Central memory CD8-positive, alpha-beta T cell (primary cell): Measurements from ENCODE around the gene IL32.
"Not testable (repeated sequence)": the region's sequence is repeated elsewhere in the genome, so short reads cannot be mapped to it uniquely, and the experiment has no call there.

Experiments
- ATAC-seq: fragments of 150-1000 bp; cut with Tn5 transposase; replicated peaks from 2 replicates; pipeline ENCODE4 v1.10.0; 2022; ENCODE audit warnings: mild to moderate bottlenecking, moderate FRiP score, moderate number of reproducible peaks; ENCODE audit not compliant: poor library complexity, severe bottlenecking; ENCODE audit errors: extremely low read depth
- DNase-seq, 2 donors: peaks; one replicate each; pipeline ENCODE4 v3.0.0; 2021; ENCODE audit warnings: low spot score in 2 of 2
- H3K27ac Mint-ChIP-seq: one replicate; pipeline ENCODE4 v1.8.0; 2022; ENCODE audit warnings: low read depth, mild to moderate bottlenecking, moderate library complexity, mixed read lengths
- H3K27me3 Mint-ChIP-seq: one replicate; pipeline ENCODE4 v1.8.0; 2022; ENCODE audit warnings: mixed read lengths
- H3K36me3 Mint-ChIP-seq: one replicate; pipeline ENCODE4 v1.8.0; 2022; ENCODE audit warnings: mild to moderate bottlenecking, moderate library complexity, mixed read lengths; ENCODE audit not compliant: insufficient read depth
- H3K4me1 Mint-ChIP-seq: one replicate; pipeline ENCODE4 v1.8.0; 2022; ENCODE audit warnings: mixed read lengths
- H3K4me3 Mint-ChIP-seq: one replicate; pipeline ENCODE4 v1.8.0; 2022; ENCODE audit warnings: mild to moderate bottlenecking, moderate library complexity, mixed read lengths
- H3K9me3 Mint-ChIP-seq: one replicate; pipeline ENCODE4 v1.8.0; 2022; ENCODE audit warnings: mixed read lengths

The IL32 gene

GRCh38 chr16:3072576-3073263 is 7.3 kb downstream of the IL32 start:
- peaks cover 53% of the 10 kb centered on the region for H3K36me3 Mint-ChIP-seq
- ATAC-seq, DNase-seq, H3K9me3 Mint-ChIP-seq, H3K27me3 Mint-ChIP-seq: not testable (repeated sequence)
- H3K4me1 Mint-ChIP-seq: peaks cover 82% of the 10 kb centered on the region
- peak overlapping the region; percentile 90 for H3K27ac Mint-ChIP-seq
- peak overlapping the region; percentile 62 for H3K4me3 Mint-ChIP-seq

- H3K4me3 Mint-ChIP-seq: peak overlapping the region; percentile 62
- H3K4me1 Mint-ChIP-seq: peaks cover 82% of the 10 kb centered on the region
- H3K27me3 Mint-ChIP-seq: no peaks in the 10 kb centered on the region
- ATAC-seq (no peak), DNase-seq (no peak)
- H3K9me3 Mint-ChIP-seq: no peaks in the 10 kb centered on the region
- H3K27ac Mint-ChIP-seq: peak overlapping the region; percentile 79
- peaks cover 46% of the 10 kb centered on the region for H3K36me3 Mint-ChIP-seq
Observed at GRCh38 chr16:3073448-3073847, 8.0 kb downstream of the IL32 start.

GRCh38 chr16:3074860-3075522 is 9.6 kb downstream of the IL32 start:
- Mint-ChIP-seq H3K36me3 (peaks cover 33% of the 10 kb centered on the region), H3K4me1 (peaks cover 81% of the 10 kb centered on the region), H3K9me3 (no peaks in the 10 kb centered on the region), H3K27me3 (no peaks in the 10 kb centered on the region), H3K4me3 (peak overlapping the region; percentile 62), H3K27ac (peak overlapping the region; percentile 79)
- ATAC-seq: peak; percentile 96
- DNase-seq: peak; percentile 66 to 85

- no peaks in the 10 kb centered on the region for H3K9me3 Mint-ChIP-seq
- H3K4me1 Mint-ChIP-seq: peaks cover 79% of the 10 kb centered on the region
- peak overlapping the region; percentile 79 for H3K27ac Mint-ChIP-seq
- peaks cover 30% of the 10 kb centered on the region for H3K36me3 Mint-ChIP-seq
- ATAC-seq (peak; percentile 22), DNase-seq (no peak)
- no peaks in the 10 kb centered on the region for H3K27me3 Mint-ChIP-seq
- peak overlapping the region; percentile 62 for H3K4me3 Mint-ChIP-seq
Observed at GRCh38 chr16:3075523-3075915, 10.1 kb downstream of the IL32 start.

- H3K4me1 Mint-ChIP-seq: peaks cover 81% of the 10 kb centered on the region
- peak overlapping the region; percentile 79 for H3K27ac Mint-ChIP-seq
- peak overlapping the region; percentile 62 for H3K4me3 Mint-ChIP-seq
- H3K27me3 Mint-ChIP-seq, DNase-seq, H3K9me3 Mint-ChIP-seq, ATAC-seq: not testable (repeated sequence)
- H3K36me3 Mint-ChIP-seq: peaks cover 30% of the 10 kb centered on the region
Observed at GRCh38 chr16:3075946-3076345, 10.5 kb downstream of the IL32 start.

GRCh38 chr16:3076577-3076976 is 11.1 kb downstream of the IL32 start:
- peaks cover 25% of the 10 kb centered on the region for H3K36me3 Mint-ChIP-seq
- no peak for ATAC-seq
- DNase-seq: no peak
- no peaks in the 10 kb centered on the region for H3K9me3 Mint-ChIP-seq
- H3K4me3 Mint-ChIP-seq: peak overlapping the region; percentile 62
- H3K27me3 Mint-ChIP-seq: no peaks in the 10 kb centered on the region
- peaks cover 76% of the 10 kb centered on the region for H3K4me1 Mint-ChIP-seq
- H3K27ac Mint-ChIP-seq: peak overlapping the region; percentile 79

- Mint-ChIP-seq H3K4me3 (no peak overlapping the region), H3K27ac (no peak overlapping the region), H3K4me1 (peaks cover 53% of the 10 kb centered on the region), H3K36me3 (peaks cover 8% of the 10 kb centered on the region), H3K9me3 (no peaks in the 10 kb centered on the region), H3K27me3 (no peaks in the 10 kb centered on the region)
- ATAC-seq: no peak
- DNase-seq: no peak
Observed at GRCh38 chr16:3080024-3080423, 14.6 kb downstream of the IL32 start.

- not testable (repeated sequence) for H3K36me3 Mint-ChIP-seq, DNase-seq, H3K27ac Mint-ChIP-seq, H3K4me3 Mint-ChIP-seq, H3K9me3 Mint-ChIP-seq, ATAC-seq, H3K27me3 Mint-ChIP-seq
- peaks cover 42% of the 10 kb centered on the region for H3K4me1 Mint-ChIP-seq
Observed at GRCh38 chr16:3081957-3082356, 16.5 kb downstream of the IL32 start.

- H3K27me3 Mint-ChIP-seq, H3K36me3 Mint-ChIP-seq, ATAC-seq, DNase-seq, H3K4me3 Mint-ChIP-seq, H3K27ac Mint-ChIP-seq, H3K9me3 Mint-ChIP-seq: not testable (repeated sequence)
- H3K4me1 Mint-ChIP-seq: peaks cover 44% of the 10 kb centered on the region
Observed at GRCh38 chr16:3083408-3083807, 18.0 kb downstream of the IL32 start.

- Mint-ChIP-seq H3K4me1 (peaks cover 39% of the 10 kb centered on the region), H3K4me3 (no peak overlapping the region)
Observed at GRCh38 chr16:3084491-3084890, 19.1 kb downstream of the IL32 start.

GRCh38 chr16:3084969-3085670 is 19.7 kb downstream of the IL32 start:
- Mint-ChIP-seq H3K4me1 (peaks cover 33% of the 10 kb centered on the region), H3K4me3 (no peak overlapping the region), H3K36me3 (peaks cover 2% of the 10 kb centered on the region), H3K27ac (no peak overlapping the region), H3K9me3 (no peaks in the 10 kb centered on the region), H3K27me3 (no peaks in the 10 kb centered on the region)
- no peak for ATAC-seq
- DNase-seq: no peak

More at GRCh38 chr16:3084491-3084890, 19.1 kb downstream of the IL32 start:
- Mint-ChIP-seq H3K27me3 (no peaks in the 10 kb centered on the region), H3K9me3 (no peaks in the 10 kb centered on the region), H3K27ac (no peak overlapping the region), H3K36me3 (peaks cover 2% of the 10 kb centered on the region)
- DNase-seq: no peak
- ATAC-seq: no peak

GRCh38 chr16:3085868-3086595 is 20.6 kb downstream of the IL32 start:
- H3K27ac Mint-ChIP-seq: no peak overlapping the region
- DNase-seq (no peak), ATAC-seq (no peak)
- H3K9me3 Mint-ChIP-seq: no peaks in the 10 kb centered on the region
- no peaks in the 10 kb centered on the region for H3K27me3 Mint-ChIP-seq
- H3K4me3 Mint-ChIP-seq: no peak overlapping the region
- no peaks in the 10 kb centered on the region for H3K36me3 Mint-ChIP-seq
- peaks cover 29% of the 10 kb centered on the region for H3K4me1 Mint-ChIP-seq
